Parathyroid adenoma (tissue), 2 donors: ENCODE results near the gene ABTB2.

Experiments
- H2AFZ ChIP-seq: fragments of 300-600 bp; sonication (generic); one replicate; pipeline ENCODE4 v1.7.0; 2017; ENCODE audit warnings: antibody characterized with exemption, mild to moderate bottlenecking
- H3K27ac ChIP-seq: fragments of 300-600 bp; sonication (generic); one replicate; pipeline ENCODE4 v1.7.0; 2017
- H3K27me3 ChIP-seq: fragments of 300-600 bp; sonication (generic); one replicate; pipeline ENCODE4 v1.7.0; 2017; ENCODE audit warnings: low read length; ENCODE audit not compliant: control insufficient read depth, insufficient read depth
- H3K36me3 ChIP-seq: fragments of 300-600 bp; sonication (generic); one replicate; pipeline ENCODE4 v1.7.0; 2017; ENCODE audit warnings: low read length; ENCODE audit not compliant: control insufficient read depth, insufficient read depth
- H3K4me1 ChIP-seq: fragments of 300-600 bp; sonication (generic); one replicate; pipeline ENCODE4 v1.7.0; 2017; ENCODE audit warnings: control low read depth
- H3K4me2 ChIP-seq: fragments of 300-600 bp; sonication (generic); one replicate; pipeline ENCODE4 v1.7.0; 2017; ENCODE audit warnings: low read length
- H3K4me3 ChIP-seq: fragments of 300-600 bp; sonication (generic); one replicate; pipeline ENCODE4 v1.7.0; 2017; ENCODE audit warnings: low read depth, low read length
- H3K79me2 ChIP-seq: fragments of 300-600 bp; sonication (generic); one replicate; pipeline ENCODE4 v1.7.0; 2017; ENCODE audit warnings: control low read depth
- H3K9ac ChIP-seq: fragments of 300-600 bp; sonication (generic); one replicate; pipeline ENCODE4 v1.7.0; 2017; ENCODE audit warnings: mild to moderate bottlenecking
- H3K9me3 ChIP-seq: fragments of 300-600 bp; sonication (generic); one replicate; pipeline ENCODE4 v1.7.0; 2017; ENCODE audit warnings: low read length; ENCODE audit not compliant: control insufficient read depth
- TF ChIP-seq, protein P1 (sequence below): fragments of 300-600 bp; sonication (generic); IDR thresholded peaks from one replicate; pipeline ENCODE4 v1.7.0; 2017; ENCODE audit warnings: antibody characterized with exemption, mild to moderate bottlenecking
- donor health status: primary hyperparathyroidism.

The ABTB2 gene

DNA sequence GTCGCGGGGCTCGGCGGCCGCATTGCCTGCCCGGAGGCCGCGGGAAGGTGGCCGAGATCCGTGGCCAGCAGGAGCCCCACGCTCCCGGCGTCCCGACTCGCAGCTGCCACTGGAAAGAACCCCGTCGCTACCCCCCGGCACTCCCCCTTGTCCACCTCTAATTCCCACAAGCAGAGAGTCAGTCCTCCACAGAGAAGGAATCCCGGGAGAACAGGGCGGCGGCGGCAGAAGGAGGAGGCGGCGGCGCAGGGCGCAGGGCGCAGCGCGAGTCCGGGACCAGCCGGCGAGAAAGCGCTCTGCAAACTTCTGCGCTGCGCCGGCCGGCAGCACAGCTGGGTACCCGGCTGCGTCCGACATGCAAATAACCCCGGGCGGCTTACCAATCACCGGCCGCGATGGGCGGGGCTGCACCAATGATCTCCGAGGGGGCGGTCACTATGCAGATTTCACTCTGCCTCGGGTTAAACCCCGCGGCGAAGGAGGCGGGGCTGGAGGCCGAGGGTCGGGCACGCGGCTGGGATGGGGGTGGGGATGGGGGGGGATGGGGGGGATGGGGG, at the start of gene ABTB2:
Gene ABTB2 (minus strand): TSS at position 310 of the 557 bp plus-strand sequence.
- Histone ChIP-seq H3K27ac (peak within 1 kb of the TSS; percentile 32), H3K9me3 (no peaks in the 10 kb centered on the region), H3K4me1 (no peaks in the 10 kb centered on the region), H3K79me2 (no peaks in the 10 kb centered on the region), H2AFZ (peak within 1 kb of the TSS; percentile 78), H3K27me3 (no peaks in the 10 kb centered on the region), H3K4me2 (peak within 1 kb of the TSS; percentile 84), H3K9ac (no peak within 1 kb of the TSS), H3K36me3 (no peaks in the 10 kb centered on the region), H3K4me3 (peak within 1 kb of the TSS; percentile 46)
- TF ChIP-seq, protein P1, sequence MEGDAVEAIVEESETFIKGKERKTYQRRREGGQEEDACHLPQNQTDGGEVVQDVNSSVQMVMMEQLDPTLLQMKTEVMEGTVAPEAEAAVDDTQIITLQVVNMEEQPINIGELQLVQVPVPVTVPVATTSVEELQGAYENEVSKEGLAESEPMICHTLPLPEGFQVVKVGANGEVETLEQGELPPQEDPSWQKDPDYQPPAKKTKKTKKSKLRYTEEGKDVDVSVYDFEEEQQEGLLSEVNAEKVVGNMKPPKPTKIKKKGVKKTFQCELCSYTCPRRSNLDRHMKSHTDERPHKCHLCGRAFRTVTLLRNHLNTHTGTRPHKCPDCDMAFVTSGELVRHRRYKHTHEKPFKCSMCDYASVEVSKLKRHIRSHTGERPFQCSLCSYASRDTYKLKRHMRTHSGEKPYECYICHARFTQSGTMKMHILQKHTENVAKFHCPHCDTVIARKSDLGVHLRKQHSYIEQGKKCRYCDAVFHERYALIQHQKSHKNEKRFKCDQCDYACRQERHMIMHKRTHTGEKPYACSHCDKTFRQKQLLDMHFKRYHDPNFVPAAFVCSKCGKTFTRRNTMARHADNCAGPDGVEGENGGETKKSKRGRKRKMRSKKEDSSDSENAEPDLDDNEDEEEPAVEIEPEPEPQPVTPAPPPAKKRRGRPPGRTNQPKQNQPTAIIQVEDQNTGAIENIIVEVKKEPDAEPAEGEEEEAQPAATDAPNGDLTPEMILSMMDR = no peak

DNA sequence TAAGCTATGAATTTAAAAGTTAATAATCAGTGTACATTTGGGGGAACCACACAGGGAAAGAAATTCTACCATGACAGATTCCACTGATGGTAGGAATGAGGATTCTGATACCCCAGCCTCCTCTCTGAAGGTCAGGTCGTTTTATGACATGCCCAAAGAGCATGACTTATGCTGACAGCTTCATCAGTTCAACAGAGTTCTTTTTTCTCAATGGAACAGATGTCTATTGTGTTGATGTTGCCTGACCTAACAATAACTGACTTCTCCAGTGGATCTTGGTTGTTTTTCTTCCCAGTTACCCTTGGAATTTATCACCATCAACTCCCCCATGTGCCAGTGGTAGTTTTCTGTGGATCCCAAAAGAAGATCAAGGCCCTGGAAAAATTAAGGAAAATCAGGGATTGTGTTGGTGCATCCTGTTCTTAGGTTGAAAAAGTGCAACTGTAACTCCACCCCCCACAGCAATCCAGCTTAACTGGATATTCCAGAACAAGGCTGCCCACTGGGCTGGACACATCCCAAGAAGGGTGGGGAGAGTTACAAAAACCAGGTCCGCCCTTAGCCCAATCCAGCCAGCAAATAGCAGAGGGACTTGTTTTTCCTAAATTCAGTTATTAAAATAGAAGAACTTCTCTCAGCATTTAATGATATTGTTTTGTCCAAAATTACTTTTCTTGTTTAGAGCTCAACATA, 49.5 kb upstream of the ABTB2 start:
- H3K27ac ChIP-seq = no peak overlapping the region

DNA sequence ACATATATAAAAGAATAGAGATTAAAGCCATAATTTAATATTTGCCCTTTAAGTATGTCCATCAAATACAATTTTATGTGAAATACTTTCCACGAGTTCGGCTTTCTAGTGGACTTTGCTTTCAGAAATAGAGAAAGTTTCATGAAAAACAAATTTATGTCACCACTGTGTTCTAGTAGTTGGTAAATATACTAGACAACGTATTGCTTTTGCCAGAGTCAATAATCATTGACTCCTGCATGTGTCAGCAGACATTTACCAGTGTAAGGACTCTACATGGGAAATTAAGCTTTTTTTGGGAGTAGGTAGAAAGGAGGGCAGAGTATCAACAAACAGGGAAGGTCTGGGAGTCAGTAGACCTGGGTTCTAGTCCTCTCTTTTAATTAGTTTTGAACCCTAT, 48.6 kb upstream of the ABTB2 start:
- Histone ChIP-seq H2AFZ (no peak overlapping the region), H3K27ac (no peak overlapping the region), H3K4me2 (no peak overlapping the region), H3K9me3 (no peaks in the 10 kb centered on the region), H3K4me1 (no peaks in the 10 kb centered on the region), H3K36me3 (no peaks in the 10 kb centered on the region), H3K79me2 (no peaks in the 10 kb centered on the region), H3K4me3 (no peak overlapping the region), H3K9ac (no peak overlapping the region), H3K27me3 (no peaks in the 10 kb centered on the region)
- TF ChIP-seq, protein P1 = no peak

More for the DNA sequence above, 49.5 kb upstream of the ABTB2 start:
- H3K79me2 ChIP-seq = no peaks in the 10 kb centered on the region
- no peak overlapping the region for H3K9ac ChIP-seq
- H3K36me3 ChIP-seq = no peaks in the 10 kb centered on the region
- H3K4me3 ChIP-seq = no peak overlapping the region
- H3K9me3 ChIP-seq = no peaks in the 10 kb centered on the region
- no peak overlapping the region for H3K4me2 ChIP-seq
- TF ChIP-seq, protein P1 = no peak
- H3K27me3 ChIP-seq = no peaks in the 10 kb centered on the region
- no peaks in the 10 kb centered on the region for H3K4me1 ChIP-seq
- H2AFZ ChIP-seq = no peak overlapping the region

DNA sequence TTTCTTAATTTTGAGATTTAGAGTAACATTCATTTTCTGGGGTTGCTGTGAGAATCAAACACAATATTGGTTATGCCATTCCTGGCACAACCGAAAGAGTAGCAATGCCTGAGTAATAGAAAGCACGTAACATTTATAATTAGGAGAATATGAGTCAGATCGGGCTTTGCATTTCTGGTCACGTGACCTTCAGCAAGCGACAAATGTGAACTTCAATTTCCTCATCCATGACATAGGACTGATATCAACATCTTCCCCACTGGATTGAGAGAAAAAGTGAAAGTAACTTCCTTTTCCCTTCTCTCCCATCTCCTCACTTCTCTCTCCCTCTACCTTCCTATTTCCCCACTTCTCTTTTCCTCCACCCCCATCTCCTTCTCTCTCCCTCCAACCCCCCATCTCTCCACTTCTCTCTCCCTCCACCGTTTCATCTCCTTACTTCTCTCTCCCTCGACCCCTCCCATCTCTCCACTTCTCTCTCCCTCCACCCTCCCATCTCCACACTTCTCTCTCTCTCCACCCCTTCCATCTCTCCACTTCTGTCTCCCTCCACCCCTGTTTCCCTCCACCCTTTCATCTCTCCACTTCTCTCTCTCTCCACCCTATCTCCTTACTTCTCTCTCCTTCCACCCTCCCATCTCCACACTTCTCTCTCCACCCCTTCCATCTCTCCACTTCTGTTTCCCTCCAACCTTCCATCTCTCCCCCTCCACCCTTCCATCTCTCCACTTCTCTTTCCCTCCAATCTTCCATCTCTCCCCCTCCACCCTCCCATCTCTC, 47.5 kb upstream of the ABTB2 start:
- no peaks in the 10 kb centered on the region for H3K36me3 ChIP-seq
- H3K4me1 ChIP-seq = no peaks in the 10 kb centered on the region
- H3K27me3 ChIP-seq = no peaks in the 10 kb centered on the region
- TF ChIP-seq, protein P1 = no peak
- no peaks in the 10 kb centered on the region for H3K9me3 ChIP-seq
- H3K27ac ChIP-seq = no peak overlapping the region
- H3K9ac ChIP-seq = no peak overlapping the region
- H2AFZ ChIP-seq = no peak overlapping the region
- no peak overlapping the region for H3K4me3 ChIP-seq
- no peak overlapping the region for H3K4me2 ChIP-seq
- no peaks in the 10 kb centered on the region for H3K79me2 ChIP-seq
